T-cell (primary cell): ENCODE results near the gene HOTAIR. TPM values are rescaled to one million over a fixed set of nuclear protein-coding genes. Genes with fewer than 3 reads are reported as not detected.

Experiments used
- ATAC-seq, 4 experiments: fragments of 200-7000 bp in 3 of 4; fragments of 150-1000 bp in 1 of 4; cut with Tn5 transposase; replicated peaks in 1 of 4; 1 replicate in 3 of 4; 2 replicates in 1 of 4; pipeline ENCODE4 v1.10.0; 2021; ENCODE audit warnings: moderate library complexity in 3 of 4, mild to moderate bottlenecking in 2 of 4, moderate number of reproducible peaks in 1 of 4
- CTCF ChIA-PET, 2 donors: fragments of 300-600 bp; sonication (Branson Sonifier 250); formaldehyde crosslinking; loops; one replicate each; lab custom pipeline; 2022; ENCODE audit warnings: antibody characterized with exemption in 2 of 2; lab: Charles Lee
- POLR2A ChIA-PET, 2 donors: fragments of 300-600 bp; sonication (Branson Sonifier 250); formaldehyde crosslinking; loops; one replicate each; lab custom pipeline; 2022; ENCODE audit warnings: antibody characterized with exemption in 2 of 2; lab: Charles Lee
- DNase-seq, 35 experiments: peaks; one replicate each; pipeline versions ENCODE4 v3.0.0 to v3.0.0-alpha.2; 2013 to 2023
- H3K27ac ChIP-seq: one replicate; pipeline ENCODE4 v1.5.1; 2013; ENCODE audit warnings: low read length
- H3K27me3 ChIP-seq, 2 experiments: replicated peaks in 1 of 2; 1 replicate in 1 of 2; 2 replicates in 1 of 2; pipeline versions ENCODE4 v1.6.1 to v1.7.0; 2013; ENCODE audit warnings: low read length in 1 of 2, mixed read lengths in 1 of 2; ENCODE audit not compliant: control insufficient read depth in 2 of 2, insufficient read depth in 2 of 2; ENCODE audit errors: extremely low read depth in 1 of 2
- H3K36me3 ChIP-seq, 2 donors: 1 replicate in 1 of 2; 2 replicates in 1 of 2; pipeline versions ENCODE4 v1.6.1 to v1.7.0; 2013; ENCODE audit warnings: low read length in 1 of 2; ENCODE audit not compliant: control insufficient read depth in 2 of 2, insufficient read depth in 1 of 2; ENCODE audit errors: extremely low read depth in 1 of 2
- H3K4me1 ChIP-seq, 2 experiments: 1 replicate in 1 of 2; 2 replicates in 1 of 2; pipeline versions ENCODE4 v1.6.1 to v1.7.0; 2013; ENCODE audit warnings: low read length in 2 of 2, mixed read lengths in 1 of 2; ENCODE audit not compliant: insufficient read depth in 2 of 2, control insufficient read depth in 1 of 2; ENCODE audit errors: extremely low read depth in 1 of 2
- H3K4me3 ChIP-seq, 2 donors: 1 replicate in 1 of 2; 2 replicates in 1 of 2; pipeline versions ENCODE4 v1.5.1 to v1.7.0; 2013; ENCODE audit warnings: mild to moderate bottlenecking in 2 of 2, low read length in 1 of 2, moderate library complexity in 1 of 2; ENCODE audit not compliant: control insufficient read depth in 1 of 2; ENCODE audit errors: extremely low read depth in 1 of 2
- H3K9me3 ChIP-seq: 2 replicates; pipeline ENCODE4 v1.7.0; 2013
- H3K27ac Mint-ChIP-seq, 2 donors: one replicate each; pipeline ENCODE4 v1.8.0; 2020 to 2021; ENCODE audit warnings: mild to moderate bottlenecking in 2 of 2, mixed read lengths in 2 of 2
- H3K27me3 Mint-ChIP-seq, 2 donors: one replicate each; pipeline ENCODE4 v1.8.0; 2021 to 2022; ENCODE audit warnings: mixed read lengths in 2 of 2
- H3K36me3 Mint-ChIP-seq: one replicate; pipeline ENCODE4 v1.8.0; 2021; ENCODE audit warnings: mixed read lengths
- H3K4me1 Mint-ChIP-seq, 3 donors: one replicate each; pipeline ENCODE4 v1.8.0; 2020 to 2022; ENCODE audit warnings: mixed read lengths in 3 of 3, mild to moderate bottlenecking in 1 of 3
- H3K4me3 Mint-ChIP-seq, 3 donors: one replicate each; pipeline ENCODE4 v1.8.0; 2020 to 2022; ENCODE audit warnings: mild to moderate bottlenecking in 3 of 3, mixed read lengths in 3 of 3, moderate library complexity in 3 of 3
- H3K9me3 Mint-ChIP-seq, 3 donors: one replicate each; pipeline ENCODE4 v1.8.0; 2020 to 2022; ENCODE audit warnings: mixed read lengths in 3 of 3
- WGBS: methylation state at CpG from one replicate; pipeline ENCODE4 v1.1.5; 2013; ENCODE audit warnings: missing lambda C conversion rate; ENCODE audit not compliant: insufficient coverage; 5-methylcytosine and 5-hydroxymethylcytosine counted together
- total RNA-seq, 35 experiments: library from RNA in 6 of 35; stranded (reverse) in 6 of 35; fragments of 120-200 nt in 1 of 35; gene quantifications; one replicate each; pipeline versions ENCODE4 v1.2.1 to v1.2.4 and lab custom pipeline; 2013 to 2026

The HOTAIR gene
- total RNA-seq, 5 donors from 2014 or later (not counting 1 experiment from before 2014, with no cell fraction given) = not detected

- Histone ChIP-seq H3K9me3 (no peaks in the 10 kb centered on the region), H3K36me3 (no peaks in the 10 kb centered on the region), H3K27me3 (peaks cover 14 to 98% of the 10 kb centered on the region in 2 experiments), H3K27ac (no peak overlapping the region), H3K4me1 (peaks cover 3 to 39% of the 10 kb centered on the region in 2 experiments), H3K4me3 (no peak overlapping the region)
- Mint-ChIP-seq H3K9me3 (no peaks in the 10 kb centered on the region), H3K27ac (peak overlapping the region in 1 of 2 donors; percentile 41), H3K4me3 (no peak overlapping the region), H3K36me3 (no peaks in the 10 kb centered on the region), H3K27me3 (peaks cover 71 to 93% of the 10 kb centered on the region in 2 donors), H3K4me1 (peaks cover 18 to 29% (median 19%) of the 10 kb centered on the region in 3 donors)
- ChIA-PET POLR2A (no interaction called here), CTCF (interaction anchor here in 1 of 2 donors (0.6 to 0.9 kb wide), 2 partner anchors 188 to 212 kb away, joined by 3 to 5 read pairs; no protein-coding TSS in a partner anchor)
- WGBS = 43% methylated on average over 4 of the region's 20 CpGs
- ATAC-seq (no peak), DNase-seq (no peak)
Observed at GRCh38 chr12:54004063-54004840, 29.5 kb upstream of the HOTAIR start.

- Histone ChIP-seq H3K9me3 (no peaks in the 10 kb centered on the region), H3K4me1 (peaks cover 3 to 35% of the 10 kb centered on the region in 2 experiments), H3K36me3 (no peaks in the 10 kb centered on the region), H3K4me3 (no peak overlapping the region), H3K27ac (no peak overlapping the region), H3K27me3 (peaks cover 14 to 98% of the 10 kb centered on the region in 2 experiments)
- Mint-ChIP-seq H3K27ac (no peak overlapping the region), H3K36me3 (no peaks in the 10 kb centered on the region), H3K4me3 (no peak overlapping the region), H3K9me3 (no peaks in the 10 kb centered on the region), H3K27me3 (peaks cover 72 to 94% of the 10 kb centered on the region in 2 donors), H3K4me1 (peaks cover 16 to 25% (median 18%) of the 10 kb centered on the region in 3 donors)
- 36% methylated on average over 1 of the region's 3 CpGs for WGBS
- ATAC-seq = no peak
- no peak for DNase-seq
- CTCF ChIA-PET = interaction anchor here in 1 of 2 donors (0.6 to 0.9 kb wide), 2 partner anchors 189 to 213 kb away, joined by 3 to 5 read pairs; no protein-coding TSS in a partner anchor
- POLR2A ChIA-PET = no interaction called here
Observed at GRCh38 chr12:54003625-54004024, 28.9 kb upstream of the HOTAIR start.

GRCh38 chr12:54002915-54003389 is 28.2 kb upstream of the HOTAIR start:
- Mint-ChIP-seq H3K36me3 (no peaks in the 10 kb centered on the region), H3K27ac (no peak overlapping the region), H3K4me3 (no peak overlapping the region), H3K4me1 (peaks cover 16 to 23% (median 16%) of the 10 kb centered on the region in 3 donors), H3K9me3 (no peaks in the 10 kb centered on the region), H3K27me3 (peaks cover 75 to 95% of the 10 kb centered on the region in 2 donors)
- peaks cover 12 to 98% of the 10 kb centered on the region in 2 experiments for H3K27me3 ChIP-seq
- ChIA-PET CTCF (interaction anchor here in 1 of 2 donors (0.7 to 1.0 kb wide), 2 partner anchors 10 to 49 kb away, joined by 3 read pairs; no protein-coding TSS in a partner anchor), POLR2A (no interaction called here)
- DNase-seq = no peak
- ATAC-seq = no peak
- WGBS = no CpG with 5 or more reads among the region's 19 CpGs
- no peaks in the 10 kb centered on the region for H3K36me3 ChIP-seq
- H3K4me1 ChIP-seq = peaks cover 3 to 31% of the 10 kb centered on the region in 2 experiments
- no peak overlapping the region for H3K4me3 ChIP-seq
- no peak overlapping the region for H3K27ac ChIP-seq
- H3K9me3 ChIP-seq = no peaks in the 10 kb centered on the region

- POLR2A ChIA-PET = interaction anchor here in 1 of 2 donors (0.8 kb wide), 1 partner anchor 188 kb away, joined by 3 read pairs; no protein-coding TSS in a partner anchor
- CTCF ChIA-PET = interaction anchor here in 1 of 2 donors (0.7 to 1.0 kb wide), 2 partner anchors 10 to 50 kb away, joined by 3 read pairs; no protein-coding TSS in a partner anchor
Observed at GRCh38 chr12:54002278-54002914, 27.6 kb upstream of the HOTAIR start.

GRCh38 chr12:54001283-54002187 is 26.8 kb upstream of the HOTAIR start:
- Histone ChIP-seq H3K36me3 (no peaks in the 10 kb centered on the region), H3K4me1 (peaks cover 3 to 39% of the 10 kb centered on the region in 2 experiments), H3K27ac (no peak overlapping the region), H3K4me3 (no peak overlapping the region), H3K9me3 (no peaks in the 10 kb centered on the region), H3K27me3 (peaks cover 7 to 99% of the 10 kb centered on the region in 2 experiments)
- Mint-ChIP-seq H3K4me3 (no peak overlapping the region), H3K36me3 (no peaks in the 10 kb centered on the region), H3K4me1 (peaks cover 21 to 30% (median 21%) of the 10 kb centered on the region in 3 donors), H3K27ac (no peak overlapping the region), H3K9me3 (no peaks in the 10 kb centered on the region), H3K27me3 (peaks cover 76 to 93% of the 10 kb centered on the region in 2 donors)
- ChIA-PET CTCF (interaction anchor here in 1 of 2 donors (1.0 kb wide), 1 partner anchor 9 kb away, joined by 3 read pairs; no protein-coding TSS in a partner anchor), POLR2A (interaction anchor here in 1 of 2 donors (0.8 kb wide), 1 partner anchor 189 kb away, joined by 3 read pairs; no protein-coding TSS in a partner anchor)
- no peak for ATAC-seq
- no peak for DNase-seq
- WGBS = 24% methylated on average over 5 of the region's 8 CpGs

More at GRCh38 chr12:54002278-54002914, 27.6 kb upstream of the HOTAIR start:
- ATAC-seq (no peak), DNase-seq (no peak)
- H3K4me3 ChIP-seq = no peak overlapping the region
- H3K36me3 ChIP-seq = no peaks in the 10 kb centered on the region
- WGBS = 11% methylated on average over 2 of the region's 19 CpGs
- Mint-ChIP-seq H3K27me3 (peaks cover 77 to 95% of the 10 kb centered on the region in 2 donors), H3K4me1 (peaks cover 18 to 29% (median 21%) of the 10 kb centered on the region in 3 donors), H3K36me3 (no peaks in the 10 kb centered on the region), H3K27ac (peak overlapping the region in 1 of 2 donors; percentile 3), H3K9me3 (no peaks in the 10 kb centered on the region), H3K4me3 (no peak overlapping the region)
- H3K27me3 ChIP-seq = peaks cover 7 to 99% of the 10 kb centered on the region in 2 experiments
- H3K9me3 ChIP-seq = no peaks in the 10 kb centered on the region
- no peak overlapping the region for H3K27ac ChIP-seq
- H3K4me1 ChIP-seq = peaks cover 3 to 36% of the 10 kb centered on the region in 2 experiments
